DMS79 (cell line): ENCODE results near the gene DRAP1.

Experiments
- DNase-seq: peaks from one replicate; lab custom pipeline; 2025; lab: John Stamatoyannopoulos, UW

The DRAP1 gene

GRCh38 chr11:65961267-65962140, 42.3 kb downstream of the DRAP1 start, which contains the start of gene SART1:
TSS of gene SART1 (plus strand) at chr11:65961734. CDS start at chr11:65961781, 47 bp downstream.
- peak; percentile 98 for DNase-seq

GRCh38 chr11:65962141-65962564, 42.9 kb downstream of the DRAP1 start:
- DNase-seq, result no peak

- no peak for DNase-seq
Observed at GRCh38 chr11:65964906-65965305, 45.7 kb downstream of the DRAP1 start.

- DNase-seq, result no peak
Observed at GRCh38 chr11:65965986-65966762, 46.9 kb downstream of the DRAP1 start.

GRCh38 chr11:65967329-65967934, 48.2 kb downstream of the DRAP1 start:
- DNase-seq, result no peak

- no peak for DNase-seq
Observed at GRCh38 chr11:65968600-65969482, 49.6 kb downstream of the DRAP1 start.
